Upper lobe of left lung (tissue), 4 donors: ENCODE results near the gene SRC.

Experiments
- EP300 ChIP-seq, 4 donors: sonication (generic); formaldehyde crosslinking; IDR thresholded peaks; one replicate each; pipeline ENCODE4 v1.5.1; 2017; ENCODE audit warnings: antibody characterized with exemption in 4 of 4, control low read depth in 2 of 4
- POLR2A ChIP-seq, 4 donors: fragments of 450-650 bp; IDR thresholded peaks; one replicate each; pipeline ENCODE4 v1.5.1; 2016 to 2017; ENCODE audit warnings: antibody characterized with exemption in 4 of 4, mild to moderate bottlenecking in 2 of 4
- POLR2AphosphoS5 ChIP-seq, 2 donors: sonication (generic); formaldehyde crosslinking; IDR thresholded peaks; one replicate each; pipeline ENCODE4 v1.5.1; 2017; ENCODE audit warnings: antibody characterized with exemption in 2 of 2
- TF ChIP-seq, protein P1 (sequence below), 6 experiments: fragments of 450-650 bp in 4 of 6; fragments of 200-600 bp in 2 of 6; sonication (generic) in 2 of 6; IDR thresholded peaks; one replicate each; pipeline ENCODE4 v1.5.1; 2016 to 2019; ENCODE audit warnings: antibody characterized with exemption in 6 of 6

DNA sequence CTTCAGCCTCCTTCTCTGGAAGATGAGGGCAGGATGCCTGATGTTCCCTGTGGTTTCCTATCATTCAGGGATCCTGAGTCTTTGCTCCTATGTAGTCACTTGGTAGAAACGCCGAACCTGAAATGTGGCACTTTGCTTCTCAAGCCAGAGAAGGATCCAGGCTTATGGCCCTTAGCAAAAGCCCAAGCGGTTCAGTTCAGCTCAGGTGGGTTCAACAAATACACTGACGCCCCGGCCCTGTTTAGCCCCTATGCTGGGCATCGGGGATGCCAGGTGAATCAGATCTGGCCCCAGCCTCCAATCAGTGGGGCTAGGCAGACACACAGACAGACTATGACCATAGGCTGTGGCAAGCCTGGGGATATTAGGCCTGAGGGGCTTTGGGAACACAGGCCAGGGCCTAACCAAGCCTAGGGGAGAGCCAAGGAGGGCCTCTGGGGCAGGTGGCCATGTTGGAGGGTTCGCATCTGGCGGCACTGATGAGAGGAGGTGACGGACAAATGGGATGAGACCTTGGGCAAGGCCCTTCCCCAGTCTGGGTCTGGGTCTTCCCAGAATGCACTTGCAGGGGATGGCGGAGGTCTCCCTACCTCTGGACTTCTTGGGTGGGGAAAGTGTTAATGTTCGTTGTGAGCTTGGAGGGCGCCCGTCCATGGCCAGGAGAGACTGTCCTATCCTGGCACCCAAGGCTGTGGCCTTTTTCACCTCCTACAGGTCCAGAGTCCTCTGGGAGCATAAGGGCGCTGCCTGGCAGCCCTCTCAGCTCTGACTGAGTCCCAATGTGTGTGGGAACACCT, 17.6 kb upstream of the SRC start:
- TF ChIP-seq POLR2A (IDR thresholded peaks at IDR 0.05) (no peak), EP300 (IDR thresholded peaks at IDR 0.05) (no peak), POLR2AphosphoS5 (IDR thresholded peaks at IDR 0.05) (no peak)
- TF ChIP-seq, protein P1, sequence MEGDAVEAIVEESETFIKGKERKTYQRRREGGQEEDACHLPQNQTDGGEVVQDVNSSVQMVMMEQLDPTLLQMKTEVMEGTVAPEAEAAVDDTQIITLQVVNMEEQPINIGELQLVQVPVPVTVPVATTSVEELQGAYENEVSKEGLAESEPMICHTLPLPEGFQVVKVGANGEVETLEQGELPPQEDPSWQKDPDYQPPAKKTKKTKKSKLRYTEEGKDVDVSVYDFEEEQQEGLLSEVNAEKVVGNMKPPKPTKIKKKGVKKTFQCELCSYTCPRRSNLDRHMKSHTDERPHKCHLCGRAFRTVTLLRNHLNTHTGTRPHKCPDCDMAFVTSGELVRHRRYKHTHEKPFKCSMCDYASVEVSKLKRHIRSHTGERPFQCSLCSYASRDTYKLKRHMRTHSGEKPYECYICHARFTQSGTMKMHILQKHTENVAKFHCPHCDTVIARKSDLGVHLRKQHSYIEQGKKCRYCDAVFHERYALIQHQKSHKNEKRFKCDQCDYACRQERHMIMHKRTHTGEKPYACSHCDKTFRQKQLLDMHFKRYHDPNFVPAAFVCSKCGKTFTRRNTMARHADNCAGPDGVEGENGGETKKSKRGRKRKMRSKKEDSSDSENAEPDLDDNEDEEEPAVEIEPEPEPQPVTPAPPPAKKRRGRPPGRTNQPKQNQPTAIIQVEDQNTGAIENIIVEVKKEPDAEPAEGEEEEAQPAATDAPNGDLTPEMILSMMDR (IDR thresholded peaks at IDR 0.05), result no peak
